ENCODE measurements around the gene AR.

AR gene

DNA sequence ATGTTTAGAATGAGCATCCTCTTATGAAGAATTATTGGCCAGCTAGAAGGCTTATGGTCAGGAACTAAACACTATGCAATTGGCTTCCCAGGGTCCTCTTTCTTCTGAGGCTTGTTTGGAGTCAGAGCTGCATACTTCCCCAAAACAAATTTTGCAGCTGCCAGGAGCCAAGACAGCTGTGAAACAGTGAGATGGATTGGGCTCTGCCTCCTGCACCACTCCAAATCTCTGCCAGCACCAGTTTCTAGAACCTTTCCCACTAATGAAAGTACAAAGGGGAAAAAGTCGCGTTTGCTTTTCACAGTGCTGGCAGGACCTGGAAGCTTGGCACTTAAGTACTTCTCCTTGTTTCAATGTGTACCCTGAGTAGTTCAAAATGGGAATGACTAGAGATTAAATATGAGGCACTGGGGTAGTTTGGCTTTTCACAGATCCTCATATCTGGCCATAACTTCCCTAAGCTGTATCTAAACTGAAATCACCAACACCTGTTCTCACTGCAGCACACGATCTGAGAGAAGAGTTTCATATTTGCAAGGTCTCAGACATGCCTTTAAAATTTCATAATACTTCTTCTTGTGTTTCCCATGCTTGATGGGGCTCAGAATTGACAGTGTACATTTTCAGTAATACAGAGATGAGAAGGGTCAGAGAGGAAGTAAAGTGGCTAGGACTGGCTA lies 20.7 kb upstream of the AR start:
- Histone ChIP-seq H3K27me3 (no peaks in the 10 kb centered on the region), H3K9me3 (no peaks in the 10 kb centered on the region), H3K4me3 (ENCODE audit: low read depth in 1 of 2, low read length in 1 of 2) (no peak overlapping the region), H3K4me1 (ENCODE audit: control insufficient read depth in 1 of 2, insufficient read depth in 1 of 2, low read depth in 1 of 2, low read length in 1 of 2) (no peaks in the 10 kb centered on the region), H3K36me3 (no peaks in the 10 kb centered on the region), H3K27ac (no peak overlapping the region)
- TF ChIP-seq, protein P1, sequence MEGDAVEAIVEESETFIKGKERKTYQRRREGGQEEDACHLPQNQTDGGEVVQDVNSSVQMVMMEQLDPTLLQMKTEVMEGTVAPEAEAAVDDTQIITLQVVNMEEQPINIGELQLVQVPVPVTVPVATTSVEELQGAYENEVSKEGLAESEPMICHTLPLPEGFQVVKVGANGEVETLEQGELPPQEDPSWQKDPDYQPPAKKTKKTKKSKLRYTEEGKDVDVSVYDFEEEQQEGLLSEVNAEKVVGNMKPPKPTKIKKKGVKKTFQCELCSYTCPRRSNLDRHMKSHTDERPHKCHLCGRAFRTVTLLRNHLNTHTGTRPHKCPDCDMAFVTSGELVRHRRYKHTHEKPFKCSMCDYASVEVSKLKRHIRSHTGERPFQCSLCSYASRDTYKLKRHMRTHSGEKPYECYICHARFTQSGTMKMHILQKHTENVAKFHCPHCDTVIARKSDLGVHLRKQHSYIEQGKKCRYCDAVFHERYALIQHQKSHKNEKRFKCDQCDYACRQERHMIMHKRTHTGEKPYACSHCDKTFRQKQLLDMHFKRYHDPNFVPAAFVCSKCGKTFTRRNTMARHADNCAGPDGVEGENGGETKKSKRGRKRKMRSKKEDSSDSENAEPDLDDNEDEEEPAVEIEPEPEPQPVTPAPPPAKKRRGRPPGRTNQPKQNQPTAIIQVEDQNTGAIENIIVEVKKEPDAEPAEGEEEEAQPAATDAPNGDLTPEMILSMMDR (IDR thresholded peaks at IDR 0.05) = no peak

- Histone ChIP-seq H3K4me3 (ENCODE audit: low read depth in 1 of 2, low read length in 1 of 2) (no peak overlapping the region), H3K9me3 (no peaks in the 10 kb centered on the region), H3K36me3 (no peaks in the 10 kb centered on the region), H3K4me1 (ENCODE audit: control insufficient read depth in 1 of 2, insufficient read depth in 1 of 2, low read depth in 1 of 2, low read length in 1 of 2) (no peaks in the 10 kb centered on the region), H3K27ac (no peak overlapping the region), H3K27me3 (no peaks in the 10 kb centered on the region)
- TF ChIP-seq, protein P1 (IDR thresholded peaks at IDR 0.05) = no peak
Observed at GRCh38 chrX:67523932-67524331, 19.9 kb upstream of the AR start.

DNA sequence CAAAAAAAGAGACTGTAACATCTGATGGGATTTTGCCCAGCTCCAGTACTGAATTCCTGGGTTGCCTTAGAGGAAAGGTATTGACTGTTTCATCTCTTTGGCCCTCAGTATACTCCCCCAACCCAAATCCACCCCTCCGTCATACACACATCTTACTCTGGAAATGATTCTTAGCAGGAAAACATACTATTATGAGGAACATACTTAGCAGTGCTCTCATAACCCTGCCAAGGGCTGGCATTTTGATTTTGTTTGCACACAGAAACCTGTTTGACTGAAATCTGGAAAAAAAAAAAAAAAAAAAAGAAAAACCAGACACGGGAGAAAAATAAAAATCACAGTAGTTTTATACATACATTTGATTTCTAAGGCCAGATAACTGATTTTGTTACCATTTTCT lies 19.4 kb upstream of the AR start:
- H3K27ac ChIP-seq = no peak overlapping the region
- H3K4me3 ChIP-seq (ENCODE audit: low read depth in 1 of 2, low read length in 1 of 2) = no peak overlapping the region
- H3K36me3 ChIP-seq = no peaks in the 10 kb centered on the region
- H3K4me1 ChIP-seq (ENCODE audit: control insufficient read depth in 1 of 2, insufficient read depth in 1 of 2, low read depth in 1 of 2, low read length in 1 of 2) = no peaks in the 10 kb centered on the region
- no peaks in the 10 kb centered on the region for H3K9me3 ChIP-seq
- TF ChIP-seq, protein P1 (IDR thresholded peaks at IDR 0.05) = no peak
- no peaks in the 10 kb centered on the region for H3K27me3 ChIP-seq

GRCh38 chrX:67524950-67525691 lies 18.7 kb upstream of the AR start:
- H3K27me3 ChIP-seq = no peaks in the 10 kb centered on the region
- TF ChIP-seq, protein P1 (IDR thresholded peaks at IDR 0.05) = no peak

GRCh38 chrX:67536564-67536963 lies 7.3 kb upstream of the AR start:
- no peaks in the 10 kb centered on the region for H3K4me1 ChIP-seq (ENCODE audit: control insufficient read depth in 1 of 2, insufficient read depth in 1 of 2, low read depth in 1 of 2, low read length in 1 of 2)

More at GRCh38 chrX:67524950-67525691, 18.7 kb upstream of the AR start:
- no peaks in the 10 kb centered on the region for H3K4me1 ChIP-seq (ENCODE audit: control insufficient read depth in 1 of 2, insufficient read depth in 1 of 2, low read depth in 1 of 2, low read length in 1 of 2)
- no peak overlapping the region for H3K4me3 ChIP-seq (ENCODE audit: low read depth in 1 of 2, low read length in 1 of 2)
- no peaks in the 10 kb centered on the region for H3K9me3 ChIP-seq
- no peaks in the 10 kb centered on the region for H3K36me3 ChIP-seq
- H3K27ac ChIP-seq = no peak overlapping the region

More at GRCh38 chrX:67536564-67536963, 7.3 kb upstream of the AR start:
- no peaks in the 10 kb centered on the region for H3K36me3 ChIP-seq
- TF ChIP-seq, protein P1 (IDR thresholded peaks at IDR 0.05) = no peak
- H3K9me3 ChIP-seq = no peaks in the 10 kb centered on the region
- H3K27ac ChIP-seq = no peak overlapping the region
- H3K27me3 ChIP-seq = peaks cover 6% of the 10 kb centered on the region
- H3K4me3 ChIP-seq (ENCODE audit: low read depth in 1 of 2, low read length in 1 of 2) = no peak overlapping the region
